Non-pigmented ciliary epithelial cell (primary cell): ENCODE data around the gene DNAJB2.
"Not testable (repeated sequence)": the region's sequence is repeated elsewhere in the genome, so short reads cannot be mapped to it uniquely, and the experiment has no call there.

ENCODE experiments used
- DNase-seq: peaks from one replicate; pipeline ENCODE4 v3.0.0-alpha.2; 2010; ENCODE audit warnings: low read depth

DNAJB2 gene

DNA sequence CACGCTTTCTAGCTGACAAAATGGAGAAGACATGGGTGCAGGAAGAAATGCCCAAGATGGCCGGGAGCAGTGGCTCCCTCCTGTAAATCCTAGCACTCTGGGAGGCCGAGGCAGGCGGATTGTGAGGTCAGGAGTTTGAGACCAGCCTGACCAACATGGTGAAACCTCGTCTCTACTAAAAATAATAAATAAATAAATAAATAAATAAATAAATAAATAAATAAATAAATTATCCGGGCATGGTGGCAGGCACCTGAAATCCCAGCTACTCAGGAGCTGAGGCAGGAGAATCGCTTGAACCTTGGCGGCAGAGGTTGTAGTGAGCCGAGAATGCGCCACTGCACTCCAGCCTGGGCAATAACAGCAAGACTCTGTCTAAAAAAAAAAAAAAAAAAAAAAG is 20.2 kb upstream of the DNAJB2 start:
- not testable (repeated sequence) for DNase-seq

DNA sequence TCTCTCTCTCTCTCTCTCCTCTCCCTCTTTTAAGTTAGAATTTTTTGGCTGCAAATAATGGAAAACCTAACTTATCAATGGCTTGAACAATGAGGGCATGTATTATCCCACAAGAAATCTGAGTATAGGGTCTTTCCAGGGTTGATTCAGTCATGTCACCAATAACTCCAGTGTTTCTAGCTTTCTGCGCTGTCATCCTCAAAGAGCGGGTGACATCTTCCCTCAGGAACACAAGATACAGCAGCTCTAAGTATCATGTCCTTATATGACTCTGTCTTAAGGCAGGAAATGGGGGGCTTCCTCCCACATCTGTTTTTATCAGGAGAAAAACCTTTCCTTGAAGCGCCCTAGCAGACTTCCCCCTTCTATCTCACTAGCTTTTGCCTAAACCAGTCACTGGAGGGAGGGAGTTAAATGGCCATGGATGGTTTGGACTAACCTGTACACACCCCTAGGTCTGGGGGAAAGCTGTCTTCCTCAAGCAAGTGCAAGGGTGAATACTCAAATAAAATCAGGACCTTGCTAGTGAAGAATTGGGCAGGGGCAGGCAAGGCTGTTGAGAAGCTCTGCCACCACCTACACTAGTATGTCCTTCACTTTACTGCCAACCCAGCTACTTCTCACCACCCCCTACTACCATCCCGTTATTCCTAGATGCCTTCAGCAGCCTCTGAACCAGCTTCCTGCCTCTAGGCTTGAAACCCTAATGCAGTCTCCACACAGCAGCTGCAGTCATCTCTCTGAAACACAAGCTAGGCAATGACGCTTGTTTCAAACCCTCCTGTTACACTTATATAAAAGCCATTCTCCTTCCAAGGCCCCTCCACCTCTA is 17.9 kb upstream of the DNAJB2 start:
- no peak for DNase-seq

DNA sequence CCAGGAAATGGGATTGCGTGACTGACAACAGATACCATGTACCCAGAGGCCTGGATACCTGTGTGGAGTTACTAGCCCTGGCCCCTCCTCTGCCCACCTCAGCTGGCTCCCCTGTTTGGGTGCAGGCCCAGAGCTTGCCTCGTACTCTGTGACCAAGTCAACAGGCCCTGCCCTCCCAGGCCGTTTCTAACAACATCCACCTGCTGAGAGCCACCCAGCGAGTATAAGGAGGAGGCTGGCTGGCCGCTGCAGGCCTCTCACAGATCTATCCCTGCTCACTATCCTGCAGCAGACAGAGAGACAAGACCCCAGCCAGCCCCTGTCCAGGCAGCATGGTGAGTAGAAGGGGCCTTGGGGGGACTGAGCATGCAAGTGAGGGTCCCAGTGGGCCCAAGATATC is 12.9 kb upstream of the DNAJB2 start:
- no peak for DNase-seq

DNA sequence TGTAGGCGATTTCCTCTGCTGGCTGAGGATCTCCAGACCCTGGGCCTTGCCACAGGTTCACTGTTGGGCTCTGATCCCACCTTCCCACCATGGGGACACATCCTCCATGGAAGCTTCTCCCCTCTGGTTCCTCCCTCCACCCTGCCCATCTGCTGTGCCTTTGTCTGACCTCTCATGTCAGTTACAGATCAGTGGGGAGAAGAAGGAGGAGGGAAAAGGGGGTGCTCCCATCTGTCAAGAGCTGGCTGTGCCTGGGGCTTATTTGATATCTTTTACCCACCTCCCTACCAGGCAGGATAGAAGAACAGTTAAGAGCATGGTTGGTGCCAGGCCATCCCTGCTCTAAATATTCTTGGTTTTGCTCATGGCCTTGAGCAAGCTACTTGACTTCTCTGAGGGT is 12.3 kb upstream of the DNAJB2 start:
- DNase-seq = no peak

DNA sequence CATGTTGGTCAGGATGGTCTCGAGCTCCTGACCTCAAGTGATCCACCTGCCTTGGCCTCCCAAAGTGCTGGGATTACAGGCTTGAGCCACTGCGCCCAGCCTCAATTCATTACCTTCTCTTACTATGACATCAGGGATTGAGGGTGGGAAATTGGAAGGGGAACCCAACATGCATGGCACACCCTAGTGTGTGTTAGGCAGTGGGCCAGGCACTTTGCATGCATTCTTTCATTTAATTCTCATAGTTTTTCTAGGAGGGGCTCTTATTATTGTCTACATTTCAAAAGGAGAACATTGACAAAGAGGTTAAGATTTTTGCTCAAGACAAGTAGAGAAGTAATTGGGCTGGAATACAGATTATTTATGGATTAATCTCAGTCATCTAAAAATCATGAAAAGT is 10.9 kb upstream of the DNAJB2 start:
- no peak for DNase-seq

DNA sequence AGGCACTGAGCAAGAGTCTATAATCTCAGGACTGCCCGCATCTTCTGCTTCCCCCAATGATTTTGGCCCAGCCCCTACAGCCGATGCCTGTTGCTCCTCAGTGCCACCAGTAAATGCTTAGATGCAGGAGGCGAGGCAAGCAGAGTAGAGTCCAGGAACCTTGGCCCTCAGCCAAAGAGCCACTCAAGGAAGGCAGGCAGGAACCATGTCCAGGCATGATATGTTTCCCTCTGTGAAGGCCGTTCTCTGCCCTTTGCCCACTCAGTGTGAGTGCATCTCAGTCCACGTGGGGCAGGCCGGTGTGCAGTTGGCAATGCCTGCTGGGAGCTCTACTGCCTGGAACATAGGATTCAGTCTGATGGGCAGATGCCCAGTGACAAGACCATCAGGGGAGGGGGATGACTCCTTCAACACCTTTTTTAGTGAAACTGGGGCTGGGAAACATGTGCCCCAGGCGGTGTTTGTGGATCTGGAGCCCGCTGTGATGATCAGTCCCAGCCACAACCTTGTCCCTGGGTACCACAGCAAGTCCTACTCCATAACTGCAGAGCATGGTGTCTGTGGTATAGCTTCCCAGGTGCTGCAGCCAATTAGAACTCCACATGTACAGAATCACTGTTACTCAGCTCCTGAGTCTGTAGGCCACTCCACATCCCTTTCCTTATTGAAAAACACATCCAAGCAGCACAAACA is 9.7 kb upstream of the DNAJB2 start:
- no peak for DNase-seq

DNA sequence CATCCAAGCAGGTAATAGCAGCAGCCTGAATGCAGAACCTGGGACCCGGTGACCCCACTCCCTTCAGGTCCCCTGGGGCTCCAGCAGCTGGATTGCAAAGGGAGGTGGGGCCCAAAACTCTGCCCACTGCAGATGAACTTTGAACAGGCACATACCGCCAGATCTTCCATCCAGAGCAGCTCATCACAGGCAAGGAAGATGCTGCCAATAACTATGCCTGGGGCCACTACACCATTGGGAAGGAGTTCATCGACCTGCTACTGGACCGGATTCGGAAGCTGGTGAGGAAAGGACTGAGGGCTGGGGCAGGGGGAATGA is 9.2 kb upstream of the DNAJB2 start:
- no peak for DNase-seq

DNA sequence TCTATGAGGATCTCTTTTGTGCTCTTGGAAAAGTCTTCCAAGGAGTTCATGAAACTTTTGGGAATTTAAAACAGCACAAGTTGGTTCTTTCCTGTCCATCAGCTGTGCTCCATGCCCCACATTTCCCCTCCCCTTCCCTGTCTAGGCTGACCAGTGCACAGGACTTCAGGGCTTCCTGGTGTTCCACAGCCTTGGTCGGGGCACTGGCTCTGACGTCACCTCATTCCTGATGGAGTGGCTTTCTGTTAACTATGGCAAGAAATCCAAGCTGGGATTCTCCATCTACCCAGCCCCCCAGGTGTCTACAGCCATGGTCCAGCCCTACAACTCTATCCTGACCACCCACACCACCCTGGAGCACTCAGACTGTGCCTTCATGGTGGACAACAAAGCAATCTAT is 8.1 kb upstream of the DNAJB2 start:
- no peak for DNase-seq

DNA sequence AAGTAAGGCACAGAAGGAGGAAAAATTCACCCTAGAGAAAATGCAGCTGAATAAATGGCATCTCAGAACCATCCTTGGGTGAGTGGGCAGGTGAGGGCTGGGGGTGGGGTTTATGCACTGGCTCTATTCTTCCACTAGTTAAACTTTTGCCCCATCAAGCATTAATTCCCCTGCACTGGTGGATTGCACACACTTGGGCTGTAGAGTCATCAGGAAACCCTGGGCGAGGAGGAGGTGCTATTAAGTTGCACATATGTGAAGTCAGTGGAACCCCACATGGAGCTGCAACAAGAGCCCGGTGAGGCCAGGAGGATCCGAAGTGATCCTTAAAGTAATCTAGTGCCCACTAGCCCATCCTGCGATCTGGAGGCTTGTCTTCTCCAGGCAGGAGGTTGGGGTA is 6.8 kb upstream of the DNAJB2 start:
- DNase-seq = no peak

DNA sequence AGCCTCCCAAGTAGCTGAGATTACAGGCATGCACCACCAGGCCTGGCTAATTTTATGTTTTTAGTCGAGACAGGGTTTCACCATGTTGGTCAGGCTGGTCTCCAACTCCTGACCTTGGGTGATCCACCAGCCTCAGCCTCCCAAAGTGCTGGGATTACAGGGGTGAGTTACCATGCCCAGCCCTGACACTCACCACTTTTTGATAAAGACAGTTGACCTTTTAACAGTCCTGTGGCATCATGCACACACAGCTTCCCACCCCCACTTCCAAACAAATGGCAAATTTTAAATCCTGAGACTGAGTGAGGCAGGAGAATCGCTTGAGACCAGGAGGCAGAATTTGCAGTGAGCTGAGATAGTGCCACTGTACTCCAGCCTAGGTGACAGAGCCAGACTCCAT is 6.2 kb upstream of the DNAJB2 start:
- DNase-seq = no peak

DNA sequence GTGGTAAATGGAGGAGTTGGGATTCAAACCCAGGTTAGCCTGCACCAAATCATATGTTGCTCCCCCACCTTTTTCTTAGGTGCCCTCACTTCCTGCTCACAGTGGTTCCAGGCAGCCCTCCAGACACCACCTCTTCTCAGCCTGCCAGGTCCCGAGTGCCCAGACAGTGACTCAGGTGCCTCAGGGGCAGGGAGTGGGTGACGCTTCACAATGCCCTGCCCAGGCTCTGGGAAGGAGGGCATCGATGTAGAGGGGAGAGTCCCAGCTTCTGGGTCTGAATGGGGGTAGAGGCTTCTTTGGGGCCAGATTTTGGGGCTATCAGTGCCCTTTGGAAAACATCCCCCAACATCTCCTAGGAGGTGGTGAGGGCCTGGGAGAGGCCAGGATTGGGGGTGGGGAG is 5.2 kb upstream of the DNAJB2 start:
- DNase-seq = no peak

DNA sequence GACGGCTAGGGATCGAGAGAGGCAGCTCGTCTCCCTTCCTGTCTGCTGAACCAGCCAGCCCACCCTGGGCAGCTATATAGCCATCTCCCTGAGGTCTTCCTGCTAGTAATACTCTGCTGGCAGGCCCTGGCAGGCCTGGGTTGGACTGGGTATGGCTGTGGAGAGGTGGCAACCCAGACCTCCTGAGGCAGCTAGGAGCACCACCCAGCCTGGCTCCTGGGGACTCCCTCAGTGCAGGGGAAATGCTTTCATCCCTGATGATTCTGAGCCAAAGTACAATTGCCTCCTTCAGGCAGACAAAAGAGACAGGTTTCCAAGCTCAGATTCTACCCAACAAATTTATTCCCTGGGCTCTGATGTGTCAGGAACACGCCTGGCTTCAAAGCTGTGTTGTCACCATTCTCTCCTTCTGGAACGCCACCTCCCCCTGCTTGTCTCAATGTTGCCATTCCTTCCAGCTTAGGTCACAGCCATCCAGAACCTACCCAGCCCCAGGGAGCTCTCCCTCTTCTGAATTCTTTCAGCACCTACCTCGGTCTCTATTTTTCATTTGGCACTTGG is 4.7 kb upstream of the DNAJB2 start:
- DNase-seq = no peak

DNA sequence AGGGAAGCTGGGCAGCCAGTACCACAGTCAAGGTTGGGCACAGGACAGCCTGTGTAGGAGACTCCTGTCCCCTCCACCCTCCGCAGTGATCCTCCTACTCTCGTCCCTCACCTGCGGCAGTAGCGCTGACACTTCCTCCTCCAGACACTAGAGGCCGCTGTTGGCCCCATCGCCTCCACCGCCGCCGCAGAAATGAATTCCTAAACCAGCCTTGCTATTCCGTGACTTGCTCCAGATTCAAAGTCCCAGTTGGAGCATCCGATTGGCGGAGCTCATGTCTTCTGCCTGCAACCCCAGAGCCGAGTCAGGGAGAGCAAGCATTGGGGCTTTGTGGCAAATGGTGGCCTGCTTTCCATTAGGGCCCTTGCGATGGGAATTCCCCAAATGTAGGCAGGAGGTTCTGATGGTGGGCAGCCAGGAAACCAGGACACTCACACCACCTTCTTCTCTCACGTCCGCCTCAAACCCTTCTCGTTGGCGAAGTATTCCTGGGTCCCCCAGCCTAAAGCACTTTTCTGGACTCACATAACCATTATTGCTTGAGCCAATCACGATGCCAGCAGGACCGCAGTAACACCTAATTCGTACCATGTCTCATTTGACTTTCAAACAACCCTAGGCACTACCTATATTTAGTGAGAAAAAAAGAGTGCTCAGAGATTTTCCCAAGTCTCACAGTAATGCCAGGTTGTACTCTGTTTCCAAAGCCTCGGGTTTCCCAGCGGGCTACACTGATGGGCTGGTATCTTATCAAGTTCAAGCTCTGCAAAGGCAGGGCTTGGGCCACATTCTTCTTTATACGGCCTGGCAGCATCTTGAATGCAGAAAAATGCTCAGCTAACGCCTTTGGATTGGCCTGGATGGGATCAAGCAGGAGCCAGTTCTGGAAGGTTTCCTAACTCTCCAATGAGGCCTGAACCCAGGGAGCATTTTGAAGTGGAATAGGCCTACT is 1.2 kb upstream of the DNAJB2 start:
- no peak for DNase-seq

DNA sequence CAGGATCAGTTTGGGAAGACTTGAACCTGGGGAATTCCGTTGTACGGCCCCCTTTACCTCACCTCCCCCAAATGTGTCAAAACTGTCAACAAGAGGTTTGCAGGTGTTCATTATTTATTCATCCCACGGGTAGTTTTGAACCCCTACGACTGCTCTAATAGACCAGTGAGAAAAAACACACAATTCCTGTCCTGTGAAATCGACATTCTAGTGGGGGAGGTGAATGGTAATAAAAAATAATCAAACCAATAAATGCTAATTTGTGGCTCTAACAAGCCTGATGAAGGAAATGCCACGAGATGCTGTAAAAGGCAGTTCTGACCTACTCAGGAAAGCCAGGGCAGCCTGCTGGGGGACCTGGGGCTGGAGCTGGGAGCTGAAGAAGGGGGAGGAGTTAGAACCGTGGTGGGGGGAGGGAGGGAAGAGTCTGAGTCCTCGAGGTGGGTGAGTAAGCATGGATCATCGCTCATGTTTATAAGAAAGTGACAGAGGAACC is 463 bp upstream of the DNAJB2 start:
- DNase-seq = peak; percentile 95

DNA sequence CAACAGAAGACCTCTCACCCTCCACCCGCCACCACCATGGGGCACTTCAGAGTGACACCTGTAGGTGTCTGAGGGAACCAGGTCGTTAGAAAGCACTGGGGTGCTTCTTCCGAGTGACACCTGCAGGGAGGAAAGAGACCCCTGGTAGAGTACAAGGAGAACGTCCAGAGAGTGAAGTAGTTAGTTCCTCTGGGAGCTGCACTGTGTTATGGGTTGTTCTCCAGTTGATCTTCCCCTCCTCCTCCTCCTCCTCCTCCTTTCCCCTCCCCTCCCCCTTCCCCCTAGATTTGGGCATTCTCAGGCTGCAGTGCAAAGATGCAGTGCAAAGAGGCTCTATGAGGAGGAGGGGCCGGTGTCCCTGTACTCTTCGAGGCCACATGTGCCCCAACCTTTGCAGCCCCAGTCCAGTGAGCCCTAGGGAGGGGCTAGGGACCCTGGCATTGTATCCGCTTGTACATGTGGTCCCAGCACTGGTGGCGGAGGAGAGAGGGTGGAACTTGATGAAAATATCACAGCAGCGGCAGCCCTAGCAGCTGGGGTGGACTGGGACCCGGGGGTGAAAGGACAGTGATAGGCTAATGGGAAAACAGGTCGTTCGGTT is 850 bp downstream of the DNAJB2 start:
- DNase-seq = no peak

DNA sequence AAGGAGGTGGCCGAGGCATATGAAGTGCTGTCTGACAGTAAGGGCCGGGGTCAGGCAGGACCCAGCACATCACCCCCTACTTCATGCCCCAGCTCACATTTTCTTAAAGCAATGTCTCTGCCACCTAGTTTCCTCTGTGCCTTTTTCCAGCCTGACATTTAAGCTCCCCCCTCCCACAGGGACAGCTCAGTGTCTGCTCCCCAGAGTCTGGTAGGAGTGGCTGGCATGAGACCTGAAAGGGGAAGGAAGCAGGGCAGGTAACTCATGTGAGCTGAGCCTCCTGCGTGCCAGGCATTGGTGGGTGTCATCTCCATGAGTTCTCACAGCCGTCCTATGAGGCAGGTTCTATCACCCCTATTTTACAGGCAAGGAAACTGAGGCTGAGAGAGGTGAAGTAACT is 1.5 kb downstream of the DNAJB2 start:
- no peak for DNase-seq

DNA sequence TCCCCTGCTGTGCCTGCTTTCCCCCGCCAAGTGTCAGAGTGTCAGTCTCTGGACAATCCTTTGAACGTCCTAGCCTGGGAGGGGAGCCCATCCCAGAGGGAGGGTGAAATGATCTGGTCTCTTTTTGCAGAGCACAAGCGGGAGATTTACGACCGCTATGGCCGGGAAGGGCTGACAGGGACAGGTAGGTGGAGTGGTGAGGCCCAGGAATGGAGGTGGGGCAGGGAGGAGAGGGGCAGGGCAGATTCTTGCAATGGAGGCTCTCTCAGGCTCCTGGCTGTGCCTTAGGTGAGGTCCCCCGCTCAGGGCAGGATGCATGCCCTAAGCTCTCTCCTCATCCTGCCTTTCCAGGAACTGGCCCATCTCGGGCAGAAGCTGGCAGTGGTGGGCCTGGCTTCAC is 2.4 kb downstream of the DNAJB2 start:
- DNase-seq = no peak

DNA sequence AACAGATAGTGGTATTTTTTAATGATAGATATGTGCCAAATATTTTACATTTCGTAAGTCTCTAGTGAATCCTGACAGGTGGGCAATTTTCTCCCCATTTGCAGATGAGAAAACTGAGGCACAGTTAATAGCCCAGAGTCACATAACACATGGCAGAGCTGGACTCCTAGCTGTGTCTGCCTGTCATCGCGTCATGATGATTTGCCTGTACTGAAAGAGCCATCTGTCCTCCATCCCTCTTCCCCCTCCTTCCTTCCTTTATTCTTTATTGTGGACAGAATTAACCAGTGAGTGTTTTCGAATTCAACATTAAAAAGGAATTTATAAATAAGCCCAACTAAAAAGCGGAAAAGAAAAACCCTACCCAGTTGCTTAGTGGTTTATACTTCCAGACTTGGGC is 3.2 kb downstream of the DNAJB2 start:
- DNase-seq = no peak

DNA sequence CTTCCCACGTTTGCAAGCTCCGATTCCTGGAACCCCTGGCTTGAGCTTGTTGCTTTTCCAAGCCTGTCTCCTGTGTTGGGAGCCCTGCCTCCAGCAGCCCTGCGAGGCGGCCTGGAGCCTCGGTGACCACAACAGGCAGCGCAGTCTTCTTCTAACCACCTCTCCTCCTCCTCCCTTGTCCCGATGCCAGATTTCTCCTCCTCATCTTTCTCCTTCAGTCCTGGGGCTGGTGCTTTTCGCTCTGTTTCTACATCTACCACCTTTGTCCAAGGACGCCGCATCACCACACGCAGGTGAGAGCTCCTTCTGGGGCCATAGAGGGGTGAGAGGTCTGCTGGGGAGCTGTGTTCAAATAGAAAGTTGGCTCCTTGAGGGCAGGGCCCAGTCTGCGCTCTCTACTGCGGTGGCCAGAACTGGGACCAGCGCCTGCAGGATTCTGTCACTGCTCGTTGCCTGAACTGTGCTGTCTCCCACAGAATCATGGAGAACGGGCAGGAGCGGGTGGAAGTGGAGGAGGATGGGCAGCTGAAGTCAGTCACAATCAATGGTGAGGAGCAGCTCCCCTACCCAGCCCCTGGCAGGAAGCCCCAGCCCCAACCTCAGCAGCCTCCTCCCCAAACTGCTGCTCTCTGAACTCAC is 3.9 kb downstream of the DNAJB2 start:
- no peak for DNase-seq

DNA sequence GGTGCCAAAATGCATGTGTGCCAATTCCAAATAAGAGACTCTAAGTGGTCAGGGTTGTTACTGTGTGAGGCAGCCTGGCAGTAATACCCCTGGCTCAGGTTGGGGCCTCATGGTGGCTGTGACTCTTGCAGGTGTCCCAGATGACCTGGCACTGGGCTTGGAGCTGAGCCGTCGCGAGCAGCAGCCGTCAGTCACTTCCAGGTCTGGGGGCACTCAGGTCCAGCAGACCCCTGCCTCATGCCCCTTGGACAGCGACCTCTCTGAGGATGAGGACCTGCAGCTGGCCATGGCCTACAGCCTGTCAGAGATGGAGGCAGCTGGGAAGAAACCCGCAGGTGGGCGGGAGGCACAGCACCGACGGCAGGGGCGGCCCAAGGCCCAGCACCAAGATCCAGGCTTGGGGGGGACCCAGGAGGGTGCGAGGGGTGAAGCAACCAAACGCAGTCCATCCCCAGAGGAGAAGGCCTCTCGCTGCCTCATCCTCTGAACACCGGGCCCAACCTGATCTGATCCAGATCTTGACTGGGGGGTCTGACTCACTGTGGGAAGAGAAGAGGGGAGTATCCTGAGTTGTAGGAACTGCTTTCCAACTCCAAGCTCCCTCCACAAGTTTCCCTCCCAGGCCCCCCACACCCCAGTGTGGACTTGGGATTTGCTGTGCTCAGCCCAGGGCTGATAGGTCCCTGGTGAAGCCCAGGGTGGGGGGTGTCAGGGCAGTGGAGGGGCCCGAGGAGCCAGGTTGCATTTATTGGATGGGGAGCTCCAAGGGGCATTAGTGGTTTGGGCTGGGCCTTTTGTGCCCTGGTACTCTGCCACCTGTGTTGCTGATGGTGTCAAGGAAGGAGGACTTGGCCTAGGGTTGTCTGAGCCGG is 5.6 kb downstream of the DNAJB2 start:
- no peak for DNase-seq

DNA sequence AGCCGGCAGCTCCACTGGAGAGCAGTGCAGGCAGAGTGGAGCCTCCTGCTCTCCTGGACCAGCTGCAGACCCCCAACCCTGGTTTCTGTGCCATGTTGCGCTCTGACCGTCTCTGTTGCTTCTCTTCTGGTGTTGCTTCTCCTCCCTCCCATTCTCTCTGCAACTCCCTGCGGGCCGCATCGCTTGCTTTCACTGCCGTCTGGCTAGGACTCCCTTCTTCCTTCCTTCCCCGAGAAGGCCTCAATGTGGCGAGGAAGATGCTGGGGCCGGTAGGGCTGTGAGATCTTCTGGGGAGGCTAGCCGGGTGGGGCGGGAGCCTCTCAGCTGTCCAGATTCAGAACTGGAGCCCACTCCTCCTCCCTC is 6.2 kb downstream of the DNAJB2 start:
- no peak for DNase-seq
